ENCODE data around the gene CTSW. TPM values are rescaled to one million over a fixed set of nuclear protein-coding genes. Genes with fewer than 3 reads are reported as not detected.

The CTSW gene
- total RNA-seq, 1 experiment from 2014 or later = not detected

DNA sequence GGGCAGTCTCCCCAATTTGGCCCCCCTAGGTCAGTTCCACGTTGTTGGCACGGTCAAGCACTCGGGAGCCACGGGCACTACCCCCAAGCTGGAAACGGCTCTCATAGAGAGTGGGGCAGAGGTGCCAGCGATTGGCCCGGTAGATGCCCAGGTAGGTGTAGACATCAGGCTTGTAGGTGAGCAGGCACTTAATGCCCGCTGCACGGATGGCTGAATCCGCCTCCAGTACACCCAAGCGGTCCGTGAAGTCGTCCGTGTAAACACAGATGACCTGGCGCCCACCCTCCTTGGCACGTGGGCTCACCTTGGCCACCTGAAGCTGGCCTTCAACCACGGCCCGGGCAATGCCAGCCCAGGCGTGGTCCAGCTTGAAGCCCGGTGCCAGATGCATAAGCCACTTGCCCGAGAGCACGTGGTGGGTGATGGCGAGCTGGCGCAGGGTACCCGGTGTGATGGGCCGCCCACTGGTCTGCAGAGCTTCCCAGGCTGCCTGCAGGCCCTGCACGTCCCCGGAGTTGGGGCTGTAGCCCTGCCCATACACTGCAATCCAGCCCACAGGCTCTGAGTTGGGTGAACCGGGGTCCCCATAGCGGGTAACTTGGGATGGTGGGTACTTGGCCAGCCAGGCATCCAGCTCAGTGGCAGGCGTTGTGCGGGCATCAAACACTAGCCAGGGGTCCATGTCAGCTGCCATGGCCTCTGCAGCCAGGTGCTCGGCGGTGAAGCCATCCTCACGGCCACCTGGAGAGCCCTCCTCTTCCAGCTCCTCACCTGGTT is 38.0 kb downstream of the CTSW start:
- intact Hi-C loops (cut with micrococcal nuclease) = loop anchor here (5.0 kb wide), 1 partner anchor 255 kb away; the partner anchor contains the start of gene RELA
- TF ChIP-seq, protein P1, sequence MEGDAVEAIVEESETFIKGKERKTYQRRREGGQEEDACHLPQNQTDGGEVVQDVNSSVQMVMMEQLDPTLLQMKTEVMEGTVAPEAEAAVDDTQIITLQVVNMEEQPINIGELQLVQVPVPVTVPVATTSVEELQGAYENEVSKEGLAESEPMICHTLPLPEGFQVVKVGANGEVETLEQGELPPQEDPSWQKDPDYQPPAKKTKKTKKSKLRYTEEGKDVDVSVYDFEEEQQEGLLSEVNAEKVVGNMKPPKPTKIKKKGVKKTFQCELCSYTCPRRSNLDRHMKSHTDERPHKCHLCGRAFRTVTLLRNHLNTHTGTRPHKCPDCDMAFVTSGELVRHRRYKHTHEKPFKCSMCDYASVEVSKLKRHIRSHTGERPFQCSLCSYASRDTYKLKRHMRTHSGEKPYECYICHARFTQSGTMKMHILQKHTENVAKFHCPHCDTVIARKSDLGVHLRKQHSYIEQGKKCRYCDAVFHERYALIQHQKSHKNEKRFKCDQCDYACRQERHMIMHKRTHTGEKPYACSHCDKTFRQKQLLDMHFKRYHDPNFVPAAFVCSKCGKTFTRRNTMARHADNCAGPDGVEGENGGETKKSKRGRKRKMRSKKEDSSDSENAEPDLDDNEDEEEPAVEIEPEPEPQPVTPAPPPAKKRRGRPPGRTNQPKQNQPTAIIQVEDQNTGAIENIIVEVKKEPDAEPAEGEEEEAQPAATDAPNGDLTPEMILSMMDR (IDR thresholded peaks at IDR 0.05; ENCODE audit: unreplicated experiment) = no peak
- CTCF ChIA-PET = interaction anchor here (0.9 to 2.2 kb wide), 4 partner anchors 20 to 30 kb away, joined by 3 to 11 read pairs (median 6); partner anchors contain the start of genes CCDC85B and FIBP

DNA sequence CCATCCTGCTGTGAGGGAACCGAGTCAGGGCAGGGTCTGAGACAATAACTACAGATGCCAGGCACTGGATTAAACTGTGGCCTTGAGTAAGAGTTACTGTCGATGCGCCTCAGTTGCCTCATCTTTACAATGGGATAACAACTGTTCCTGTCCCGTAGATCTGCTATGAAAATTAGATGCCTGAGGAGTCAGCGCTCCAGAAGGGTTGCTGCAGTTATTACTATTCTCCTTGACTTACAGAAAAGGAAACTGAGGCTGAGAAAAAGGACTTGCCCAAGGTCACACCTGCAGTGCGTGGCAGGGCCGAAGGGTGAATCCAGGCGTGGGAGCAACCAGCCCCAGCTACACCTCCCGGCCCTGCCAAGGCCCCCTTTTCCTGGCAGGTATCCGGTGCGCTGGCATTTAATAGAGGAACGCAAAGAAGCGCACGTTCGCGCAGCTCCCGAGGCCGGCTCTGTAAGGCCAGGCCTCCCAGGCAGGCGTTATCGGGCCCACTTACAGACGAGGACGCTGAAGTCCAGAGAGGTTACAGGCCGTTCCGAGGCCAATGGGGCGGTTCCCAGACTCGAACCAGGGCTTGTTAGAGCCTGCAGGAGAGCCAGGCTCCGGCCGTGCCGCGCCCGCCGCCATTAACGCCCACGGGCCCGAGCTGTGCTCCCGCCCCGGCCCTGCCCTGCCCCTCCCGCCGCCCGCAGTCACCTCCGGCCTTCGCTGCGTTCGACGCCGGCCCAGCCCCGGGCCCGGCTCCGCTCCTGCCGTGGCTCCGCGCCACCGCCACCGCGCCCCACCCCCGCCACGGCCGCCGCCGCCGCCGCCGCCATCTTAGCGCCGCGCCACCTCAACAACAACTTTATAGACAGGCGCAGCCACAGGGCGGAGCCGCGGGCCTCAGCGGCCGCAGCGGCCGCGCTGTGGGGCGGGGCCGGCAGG is 38.8 kb downstream of the CTSW start, which contains the start of gene C11orf68:
Gene C11orf68 (minus strand): TSS at position 852 of the 930 bp plus-strand sequence. CDS start 31 bp downstream, at position 821.
- intact Hi-C loops (cut with micrococcal nuclease) = loop anchor here (1.0 to 5.0 kb wide), 2 partner anchors 71 to 256 kb away; partner anchors contain the start of gene RELA
- H3K4me3 Mint-ChIP-seq (ENCODE audit: unreplicated experiment) = peak within 1 kb of the TSS; percentile 89
- no peaks in the 10 kb centered on the region for H3K27me3 Mint-ChIP-seq (ENCODE audit: insufficient read depth, unreplicated experiment)
- TSS peak; percentile 49 for BruUV-seq (replicated peaks)
- ChIA-PET POLR2A (interaction anchor here (0.8 to 2.5 kb wide), 12 partner anchors 13 to 371 kb away, joined by 3 to 46 read pairs (median 5); partner anchors contain the start of genes BANF1, CCDC85B, CFL1 and FIBP), CTCF (interaction anchor here (0.9 to 1.2 kb wide), 3 partner anchors 21 to 31 kb away, joined by 3 to 6 read pairs (median 5); partner anchors contain the start of gene CCDC85B)
- peak; percentile 37 for DNase-seq (ENCODE audit: unreplicated experiment)
- no peaks in the 10 kb centered on the region for H3K9me3 Mint-ChIP-seq (ENCODE audit: unreplicated experiment)
- H3K36me3 Mint-ChIP-seq (ENCODE audit: insufficient read depth, unreplicated experiment) = peaks cover 14% of the 10 kb centered on the region
- TF ChIP-seq, protein P1 (IDR thresholded peaks at IDR 0.05; ENCODE audit: unreplicated experiment) = no peak
- peak within 1 kb of the TSS; percentile 81 for H3K27ac Mint-ChIP-seq (ENCODE audit: low read depth, unreplicated experiment)
- H3K4me1 Mint-ChIP-seq (ENCODE audit: insufficient read depth, unreplicated experiment) = peaks cover 37% of the 10 kb centered on the region

More for the DNA sequence above, 38.0 kb downstream of the CTSW start:
- no peaks in the 10 kb centered on the region for H3K9me3 Mint-ChIP-seq (ENCODE audit: unreplicated experiment)
- no peak for DNase-seq (ENCODE audit: unreplicated experiment)
- H3K36me3 Mint-ChIP-seq (ENCODE audit: insufficient read depth, unreplicated experiment) = peaks cover 10% of the 10 kb centered on the region
- peak overlapping the region; percentile 86 for H3K27ac Mint-ChIP-seq (ENCODE audit: low read depth, unreplicated experiment)
- peak overlapping the region; percentile 89 for H3K4me3 Mint-ChIP-seq (ENCODE audit: unreplicated experiment)
- no TSS peak for BruUV-seq (replicated peaks)
- peaks cover 37% of the 10 kb centered on the region for H3K4me1 Mint-ChIP-seq (ENCODE audit: insufficient read depth, unreplicated experiment)
- POLR2A ChIA-PET = interaction anchor here (0.6 to 2.7 kb wide), 13 partner anchors 12 to 863 kb away, joined by 3 to 46 read pairs (median 5); partner anchors contain the start of genes BANF1, CCDC85B, CFL1 and FIBP
- H3K27me3 Mint-ChIP-seq (ENCODE audit: insufficient read depth, unreplicated experiment) = no peaks in the 10 kb centered on the region

DNA sequence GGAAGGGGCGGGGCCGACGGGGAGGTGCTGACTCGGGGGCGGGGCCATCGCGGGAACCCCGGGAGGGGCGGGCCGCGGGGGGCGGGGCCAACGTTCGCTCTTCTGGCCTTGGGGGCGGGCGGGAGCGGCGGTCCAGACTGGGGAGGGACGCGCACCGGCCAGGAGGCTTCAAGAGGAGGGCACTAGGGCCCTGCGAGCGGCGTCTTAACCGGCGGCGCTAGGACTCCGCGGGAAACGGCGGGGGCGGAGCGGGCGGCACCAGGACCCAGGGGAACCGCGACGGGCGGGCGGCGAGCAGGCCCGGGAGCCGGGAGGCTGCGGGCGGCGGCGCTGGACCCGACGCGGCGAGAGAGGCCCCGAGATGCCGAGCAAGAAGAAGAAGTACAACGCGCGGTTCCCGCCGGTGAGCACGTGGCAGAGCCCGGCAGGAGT is 39.5 kb downstream of the CTSW start, which contains the start of gene DRAP1:
Gene DRAP1 (plus strand): TSS at position 286 of the 432 bp plus-strand sequence. CDS start 76 bp downstream, at position 362.
- BruUV-seq (replicated peaks) = no TSS peak
- H3K9me3 Mint-ChIP-seq (ENCODE audit: unreplicated experiment) = no peaks in the 10 kb centered on the region
- CTCF ChIA-PET = no interaction called here
- H3K27me3 Mint-ChIP-seq (ENCODE audit: insufficient read depth, unreplicated experiment) = no peaks in the 10 kb centered on the region
- peaks cover 14% of the 10 kb centered on the region for H3K36me3 Mint-ChIP-seq (ENCODE audit: insufficient read depth, unreplicated experiment)
- TF ChIP-seq, protein P1 (IDR thresholded peaks at IDR 0.05; ENCODE audit: unreplicated experiment) = no peak
- H3K4me3 Mint-ChIP-seq (ENCODE audit: unreplicated experiment) = peak within 1 kb of the TSS; percentile 89
- POLR2A ChIA-PET = interaction anchor here (0.6 to 2.8 kb wide), 16 partner anchors 13 to 1259 kb away, joined by 3 to 46 read pairs (median 8); partner anchors contain the start of genes BANF1, CCDC85B, CFL1 and FIBP
- peak within 1 kb of the TSS; percentile 81 for H3K27ac Mint-ChIP-seq (ENCODE audit: low read depth, unreplicated experiment)
- peak; percentile 97 for DNase-seq (ENCODE audit: unreplicated experiment)
- intact Hi-C loops (cut with micrococcal nuclease) = loop anchor here (1.0 to 5.0 kb wide), 2 partner anchors 70 to 257 kb away; partner anchors contain the start of gene RELA
- peaks cover 37% of the 10 kb centered on the region for H3K4me1 Mint-ChIP-seq (ENCODE audit: insufficient read depth, unreplicated experiment)

Measured in MCF 10A (cell line).